ENCODE data around the gene DLX6. TPM values are rescaled to one million over a fixed set of nuclear protein-coding genes. Genes with fewer than 3 reads are reported as not detected.

Gene DLX6
- total and polyA plus RNA-seq, 2 of the 8 experiments (the other 6 are each of a cell fraction or from before 2014, with no cell fraction given): not detected

- TF ChIP-seq SAP30 (IDR thresholded peaks at IDR 0.05; ENCODE audit: insufficient read depth, insufficient replicate concordance, low read length): no peak
- no peak for TF ChIP-seq NRF1 (IDR thresholded peaks at IDR 0.05; ENCODE audit: low read depth, low read length)
- TF ChIP-seq TBP (IDR thresholded peaks at IDR 0.05; ENCODE audit: low read depth, low read length): no peak
- TF ChIP-seq BRCA1 (IDR thresholded peaks at IDR 0.05; ENCODE audit: low read depth, low read length): no peak
- peak; percentile 41; the same call in 1 of the 2 replicates for TF ChIP-seq CBX8 (IDR thresholded peaks at IDR 0.05; ENCODE audit: borderline replicate concordance, low read depth, low read length)
- no peak for TF ChIP-seq TAF7 (optimal IDR thresholded peaks at IDR 0.05; ENCODE audit: borderline replicate concordance, low read depth, low read length)
- TF ChIP-seq EZH2 (IDR thresholded peaks at IDR 0.05; ENCODE audit: low read depth, low read length, severe bottlenecking): peak; percentile 93
- no peak for TF ChIP-seq FOSL1 (IDR thresholded peaks at IDR 0.05; ENCODE audit: insufficient read depth, low read depth, low read length)
- TF ChIP-seq SUZ12 (IDR thresholded peaks at IDR 0.05; ENCODE audit: low read length): peak; percentile 92
- no peak for TF ChIP-seq PHF8 (conservative IDR thresholded peaks at IDR 0.05; ENCODE audit: low read depth, low read length)
- peak; percentile 65 for TF ChIP-seq RNF2 (IDR thresholded peaks at IDR 0.05; ENCODE audit: borderline replicate concordance, low read depth, low read length, missing control alignments, poor library complexity, severe bottlenecking)
- no peak for TF ChIP-seq KDM1A (IDR thresholded peaks at IDR 0.05; ENCODE audit: borderline replicate concordance, low read length)
Measured at GRCh38 chr7:97018126-97018601, 12.8 kb downstream of the DLX6 start (continued).
